GM19193 (cell line): ENCODE results near the gene INHBB.

Source experiments
- POLR2A ChIP-seq: IDR thresholded peaks from 4 replicates; pipeline ENCODE4 v1.6.1; 2011; ENCODE audit not compliant: insufficient read depth, insufficient read length; ENCODE audit errors: extremely low read depth

INHBB gene

DNA sequence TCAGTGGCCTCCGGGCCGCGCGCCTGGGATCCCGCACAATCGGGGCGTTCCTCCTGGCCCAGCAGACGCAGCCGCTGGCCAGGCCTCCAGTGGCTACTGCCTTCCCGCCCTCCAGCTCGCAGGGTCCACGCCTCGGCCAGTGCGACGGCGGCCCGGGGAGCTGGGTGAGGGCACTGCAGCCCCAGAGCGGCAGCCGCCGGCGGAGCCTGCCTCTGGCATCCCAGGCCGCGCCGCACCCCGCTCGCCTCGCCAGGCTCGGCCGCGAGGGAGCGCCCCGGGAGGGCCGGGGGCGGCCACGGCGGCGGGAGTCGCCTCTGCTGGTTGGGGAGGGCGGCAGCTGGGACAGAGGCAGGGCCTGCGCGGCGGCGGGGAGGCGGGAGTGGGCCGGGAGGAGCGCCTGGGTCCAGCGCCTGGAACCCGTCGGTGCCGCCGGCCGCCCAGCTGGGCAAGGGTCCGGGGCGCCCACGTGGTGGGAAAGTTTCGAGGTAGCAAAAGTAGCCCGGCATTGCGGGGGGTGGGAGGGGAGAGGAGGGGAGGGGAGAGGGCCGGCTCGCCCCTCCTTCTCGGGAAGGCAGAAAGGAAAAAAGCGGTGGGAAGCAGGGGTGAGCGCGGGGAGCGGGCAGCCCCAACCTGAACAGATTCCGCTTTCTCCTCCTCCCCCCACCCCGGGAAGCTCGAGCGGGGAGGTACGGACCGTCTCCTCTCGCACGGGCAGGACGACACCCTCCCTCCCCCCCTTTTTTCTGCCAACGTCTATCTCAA lies 1.5 kb upstream of the INHBB start:
- no peak for TF ChIP-seq POLR2A

DNA sequence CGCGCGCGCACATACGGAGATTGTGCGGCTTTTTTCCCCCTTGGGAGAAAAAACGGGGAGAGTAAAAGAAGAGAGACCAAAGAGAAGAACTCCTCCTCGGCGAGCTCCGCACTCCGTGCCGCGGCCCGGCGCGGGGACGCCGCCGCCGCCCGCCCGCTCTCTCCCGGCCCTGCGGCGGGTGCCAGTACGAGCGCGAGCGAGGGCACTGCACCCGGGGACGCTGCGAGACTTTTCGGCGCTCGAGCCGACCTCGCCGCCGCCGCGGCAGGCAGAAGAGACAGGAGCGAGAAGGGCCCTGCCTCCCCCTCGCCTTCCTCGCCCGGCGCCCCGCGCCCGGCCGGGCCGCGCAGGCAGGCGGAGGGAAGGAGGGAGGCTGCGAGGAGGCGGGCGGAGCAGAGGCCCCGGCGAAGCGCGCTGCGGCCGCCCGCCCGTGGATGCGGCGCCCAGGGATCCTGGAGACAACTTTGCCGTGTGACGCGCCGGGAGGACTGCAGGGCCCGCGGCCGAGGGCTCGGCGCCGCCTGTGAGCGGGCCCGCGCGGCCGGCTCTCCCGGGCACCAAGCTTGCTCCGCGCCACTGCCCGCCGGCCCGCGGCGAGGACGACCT lies 857 bp upstream of the INHBB start:
- TF ChIP-seq POLR2A, result no peak

DNA sequence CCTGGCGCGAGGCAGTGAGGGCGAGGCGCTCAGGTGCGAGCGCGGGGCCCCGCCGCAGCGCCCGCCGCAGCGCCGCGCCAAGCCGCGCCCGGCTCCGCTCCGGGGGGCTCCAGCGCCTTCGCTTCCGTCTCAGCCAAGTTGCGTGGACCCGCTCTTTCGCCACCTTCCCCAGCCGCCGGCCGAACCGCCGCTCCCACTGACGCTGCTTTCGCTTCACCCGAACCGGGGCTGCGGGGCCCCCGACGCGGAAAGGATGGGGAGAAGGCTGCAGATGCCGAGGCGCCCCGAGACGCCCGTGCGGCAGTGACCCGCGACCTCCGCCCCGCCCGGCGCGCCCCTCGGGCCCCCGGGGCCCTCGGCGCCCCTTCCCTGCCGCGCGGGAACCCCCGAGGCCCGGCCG lies 328 bp upstream of the INHBB start:
- TF ChIP-seq POLR2A, result no peak

DNA sequence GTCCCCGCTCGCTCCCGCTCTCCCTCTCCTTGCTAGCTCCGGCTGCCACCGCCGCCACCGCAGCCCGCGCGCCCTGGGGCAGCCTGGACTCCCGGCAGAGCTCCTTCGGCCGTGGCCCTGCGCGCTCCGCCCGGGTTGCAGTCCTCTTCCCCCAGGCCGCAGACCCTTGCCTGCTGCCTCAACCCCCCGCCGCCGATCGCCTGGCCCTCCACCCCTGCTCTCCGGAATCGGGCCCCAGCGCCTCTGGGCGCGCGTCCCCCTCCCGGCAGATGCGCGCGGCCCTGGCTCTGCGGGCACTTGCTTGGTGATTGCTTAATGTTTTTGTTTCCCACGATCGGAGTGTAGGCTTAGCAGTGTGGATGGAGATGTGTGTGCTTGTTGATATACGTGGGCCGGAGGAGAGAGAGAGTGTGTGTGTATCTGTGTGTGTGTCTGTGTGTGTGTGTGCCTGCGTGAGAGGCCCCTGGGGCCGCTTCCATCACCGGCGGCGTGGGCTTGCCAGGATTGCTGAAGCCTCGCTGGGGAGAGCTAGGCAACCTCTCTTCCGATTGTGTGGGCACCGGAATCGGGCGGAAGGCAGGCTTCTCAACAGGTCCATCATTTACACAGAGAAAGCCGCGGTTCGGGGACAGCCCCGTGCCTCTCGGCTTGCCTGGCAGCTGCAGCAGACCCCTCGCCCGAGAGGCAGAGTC lies 877 bp downstream of the INHBB start:
- no peak for TF ChIP-seq POLR2A

DNA sequence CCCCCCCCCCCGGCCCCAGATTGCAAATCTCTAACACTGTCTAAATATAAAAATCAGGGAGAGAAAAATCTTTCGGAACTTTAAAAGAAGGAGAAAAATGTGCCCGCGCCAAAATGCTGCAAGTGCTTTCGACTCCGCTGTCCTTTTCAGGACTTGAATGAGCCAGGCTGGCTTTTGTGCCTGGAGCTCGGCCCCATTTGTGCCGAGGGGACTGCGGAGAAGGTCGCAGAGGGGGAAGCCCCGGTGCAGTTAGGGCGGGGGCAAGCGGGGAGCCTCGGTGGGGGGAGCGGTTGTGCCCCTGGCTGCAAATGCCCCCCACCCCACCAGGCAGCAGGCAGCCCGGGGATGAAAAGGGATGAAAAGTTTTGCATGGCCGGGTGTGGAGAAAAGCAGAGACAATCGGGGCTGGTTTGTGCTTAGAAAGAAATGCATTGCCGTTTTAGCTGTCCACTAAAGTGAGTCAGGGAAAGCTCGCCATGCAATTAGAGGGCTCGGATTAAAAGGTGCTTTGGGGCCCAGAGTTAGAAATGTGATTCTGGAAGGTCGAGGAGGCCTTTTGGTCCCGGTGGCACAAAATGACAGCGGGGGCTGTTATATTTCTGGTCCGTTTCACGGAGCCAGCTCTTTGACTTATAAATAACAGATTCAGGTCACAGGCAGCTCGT lies 1.6 kb downstream of the INHBB start:
- no peak for TF ChIP-seq POLR2A

DNA sequence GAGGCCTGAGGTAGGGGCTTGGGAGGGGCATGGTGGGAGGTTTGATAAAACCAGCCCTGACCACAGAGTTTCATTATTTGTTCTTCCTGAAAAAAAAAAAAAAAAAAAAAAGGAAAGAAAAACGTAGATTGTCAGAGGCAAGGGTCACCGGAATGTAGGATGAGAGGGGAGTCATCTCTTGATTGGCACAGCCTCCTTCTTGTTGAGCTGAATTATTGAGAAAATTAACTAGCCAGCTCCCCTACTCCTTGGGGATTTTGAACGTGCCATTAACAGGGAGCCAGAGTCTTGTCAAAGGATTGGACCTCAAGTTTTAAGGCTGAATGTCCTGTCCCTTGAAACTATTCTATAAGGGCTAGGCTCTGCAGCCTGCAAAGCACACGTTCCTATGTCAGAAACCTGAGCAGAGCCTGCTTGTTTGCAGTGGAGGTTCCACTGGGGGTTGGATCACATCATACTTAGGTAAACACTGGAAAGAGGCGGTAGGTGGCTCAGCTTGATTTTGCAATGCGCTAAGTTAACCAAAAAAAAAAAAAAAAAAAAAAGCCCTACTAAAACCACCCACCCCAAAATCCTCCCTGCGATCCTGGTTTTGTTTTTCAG lies 2.3 kb downstream of the INHBB start:
- no peak for TF ChIP-seq POLR2A

DNA sequence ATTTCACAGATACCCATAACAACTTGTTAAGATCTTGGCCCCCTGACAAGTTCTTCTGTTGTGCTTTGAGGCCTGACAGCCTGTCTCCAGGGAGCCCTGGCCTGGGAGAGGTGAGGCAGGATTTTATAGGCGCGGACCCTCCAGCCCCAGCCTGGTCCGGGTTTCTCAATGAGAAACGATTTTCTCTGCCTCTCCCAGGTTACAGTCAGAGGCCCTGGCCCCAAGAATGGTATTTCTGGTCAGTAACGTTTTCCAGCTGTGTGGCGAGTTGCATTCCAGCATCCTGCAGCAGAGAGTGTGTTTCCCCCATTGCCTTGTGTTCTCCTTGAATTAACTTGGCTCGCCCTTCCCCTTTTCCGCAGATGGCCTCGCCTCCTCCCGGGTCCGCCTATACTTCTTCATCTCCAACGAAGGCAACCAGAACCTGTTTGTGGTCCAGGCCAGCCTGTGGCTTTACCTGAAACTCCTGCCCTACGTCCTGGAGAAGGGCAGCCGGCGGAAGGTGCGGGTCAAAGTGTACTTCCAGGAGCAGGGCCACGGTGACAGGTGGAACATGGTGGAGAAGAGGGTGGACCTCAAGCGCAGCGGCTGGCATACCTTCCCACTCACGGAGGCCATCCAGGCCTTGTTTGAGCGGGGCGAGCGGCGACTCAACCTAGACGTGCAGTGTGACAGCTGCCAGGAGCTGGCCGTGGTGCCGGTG lies 3.0 kb downstream of the INHBB start:
- no peak for TF ChIP-seq POLR2A

DNA sequence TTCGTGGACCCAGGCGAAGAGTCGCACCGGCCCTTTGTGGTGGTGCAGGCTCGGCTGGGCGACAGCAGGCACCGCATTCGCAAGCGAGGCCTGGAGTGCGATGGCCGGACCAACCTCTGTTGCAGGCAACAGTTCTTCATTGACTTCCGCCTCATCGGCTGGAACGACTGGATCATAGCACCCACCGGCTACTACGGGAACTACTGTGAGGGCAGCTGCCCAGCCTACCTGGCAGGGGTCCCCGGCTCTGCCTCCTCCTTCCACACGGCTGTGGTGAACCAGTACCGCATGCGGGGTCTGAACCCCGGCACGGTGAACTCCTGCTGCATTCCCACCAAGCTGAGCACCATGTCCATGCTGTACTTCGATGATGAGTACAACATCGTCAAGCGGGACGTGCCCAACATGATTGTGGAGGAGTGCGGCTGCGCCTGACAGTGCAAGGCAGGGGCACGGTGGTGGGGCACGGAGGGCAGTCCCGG lies 3.5 kb downstream of the INHBB start:
- TF ChIP-seq POLR2A, result no peak

DNA sequence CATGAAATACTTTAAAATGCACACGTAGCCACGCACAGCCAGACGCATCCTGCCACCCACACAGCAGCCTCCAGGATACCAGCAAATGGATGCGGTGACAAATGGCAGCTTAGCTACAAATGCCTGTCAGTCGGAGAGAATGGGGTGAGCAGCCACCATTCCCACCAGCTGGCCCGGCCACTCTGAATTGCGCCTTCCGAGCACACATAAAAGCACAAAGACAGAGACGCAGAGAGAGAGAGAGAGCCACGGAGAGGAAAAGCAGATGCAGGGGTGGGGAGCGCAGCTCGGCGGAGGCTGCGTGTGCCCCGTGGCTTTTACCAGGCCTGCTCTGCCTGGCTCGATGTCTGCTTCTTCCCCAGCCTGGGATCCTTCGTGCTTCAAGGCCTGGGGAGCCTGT lies 4.1 kb downstream of the INHBB start:
- TF ChIP-seq POLR2A, result no peak

DNA sequence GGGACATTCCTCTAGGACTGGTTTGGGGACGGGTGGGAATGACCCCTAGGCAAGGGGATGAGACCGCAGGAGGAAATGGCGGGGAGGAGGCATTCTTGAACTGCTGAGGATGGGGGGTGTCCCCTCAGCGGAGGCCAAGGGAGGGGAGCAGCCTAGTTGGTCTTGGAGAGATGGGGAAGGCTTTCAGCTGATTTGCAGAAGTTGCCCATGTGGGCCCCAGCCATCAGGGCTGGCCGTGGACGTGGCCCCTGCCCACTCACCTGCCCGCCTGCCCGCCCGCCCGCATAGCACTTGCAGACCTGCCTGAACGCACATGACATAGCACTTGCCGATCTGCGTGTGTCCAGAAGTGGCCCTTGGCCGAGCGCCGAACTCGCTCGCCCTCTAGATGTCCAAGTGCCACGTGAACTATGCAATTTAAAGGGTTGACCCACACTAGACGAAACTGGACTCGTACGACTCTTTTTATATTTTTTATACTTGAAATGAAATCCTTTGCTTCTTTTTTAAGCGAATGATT lies 4.9 kb downstream of the INHBB start:
- TF ChIP-seq POLR2A, result no peak

DNA sequence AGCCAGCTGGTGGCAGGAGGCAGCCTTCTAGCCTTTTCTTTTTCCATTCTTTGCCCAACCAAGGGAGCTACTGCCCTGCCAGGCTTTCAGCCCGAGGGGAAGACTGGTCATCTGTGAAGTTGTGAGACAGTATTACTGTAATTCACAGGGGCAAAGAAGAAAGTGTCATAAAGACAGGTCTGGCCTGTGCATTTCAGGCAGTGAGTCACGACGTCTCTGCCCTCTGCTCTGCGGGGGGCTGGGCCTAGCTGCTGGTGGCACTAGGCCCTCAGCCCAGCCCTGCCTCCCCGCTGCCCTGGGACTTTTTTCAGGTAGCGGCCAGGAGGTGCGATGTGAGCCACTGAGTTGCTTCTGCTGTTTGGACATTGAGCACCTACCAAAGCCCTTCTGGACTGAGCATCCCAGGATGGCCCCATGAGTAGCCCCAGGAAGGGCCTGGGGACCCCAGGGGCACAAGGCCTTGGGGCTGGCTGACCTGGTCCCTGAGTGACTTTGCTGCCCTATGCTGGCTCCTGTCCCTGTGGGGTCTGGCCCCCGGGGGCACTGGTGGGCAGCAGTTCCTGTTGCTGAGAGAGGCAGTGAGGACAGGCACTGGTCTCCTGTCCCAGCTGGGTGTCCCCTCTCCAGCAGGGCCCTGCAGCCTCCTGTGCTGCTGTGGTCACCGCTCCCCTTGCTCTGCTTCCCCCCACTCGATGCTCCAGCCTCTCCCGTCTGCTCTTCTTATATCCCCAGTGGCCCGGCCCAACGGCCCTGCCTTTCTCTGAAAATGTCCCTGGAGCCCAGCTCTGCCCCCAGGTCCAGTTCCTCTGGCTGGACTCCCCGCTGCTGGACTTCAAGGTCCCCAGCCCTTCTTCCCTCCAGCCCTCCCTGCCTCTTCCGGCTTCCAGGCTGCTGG lies 7.0 kb downstream of the INHBB start:
- TF ChIP-seq POLR2A, result no peak

DNA sequence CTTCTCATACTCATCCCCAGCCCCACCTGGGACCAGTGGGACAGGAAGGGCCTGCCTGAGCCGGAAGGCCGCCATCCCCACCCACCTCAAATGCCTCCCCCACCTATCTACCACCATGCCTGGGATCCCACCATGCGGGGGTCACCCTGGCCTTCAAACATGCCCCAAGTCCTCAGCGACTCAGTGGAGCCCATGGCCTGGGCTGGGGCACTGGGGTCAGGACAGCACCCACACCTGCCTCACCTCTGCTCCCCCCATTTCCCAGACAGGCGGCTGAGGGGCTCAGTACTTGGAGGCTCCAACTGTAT lies 7.6 kb downstream of the INHBB start:
- TF ChIP-seq POLR2A, result no peak

DNA sequence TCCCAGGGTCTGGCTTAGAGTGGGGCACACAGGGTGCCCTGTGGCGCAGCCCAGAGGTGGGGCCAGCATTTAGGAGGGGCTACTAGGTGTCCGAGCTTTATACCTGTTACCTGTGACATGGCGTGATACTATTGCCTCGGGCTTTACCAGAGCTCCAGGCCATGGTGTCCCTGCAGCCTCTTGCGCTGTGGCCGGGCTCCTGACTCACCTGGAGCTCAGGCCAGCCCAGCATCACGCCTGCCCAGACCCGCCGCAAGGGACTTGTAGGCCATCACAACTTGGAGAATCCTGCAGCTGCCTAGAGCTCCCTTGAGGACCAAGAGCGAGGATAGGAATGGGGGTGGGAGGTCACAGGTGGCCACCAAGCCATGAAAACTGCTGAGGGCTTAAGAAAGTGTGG lies 8.0 kb downstream of the INHBB start:
- no peak for TF ChIP-seq POLR2A
